HG03039 (cell line): ENCODE results near the gene STX18.
"Not testable (repeated sequence)": the region's sequence is repeated elsewhere in the genome, so short reads cannot be mapped to it uniquely, and the experiment has no call there.

ENCODE experiments used
- ATAC-seq: cut with Tn5 transposase; IDR thresholded peaks from one replicate; pipeline ENCODE4 v1.9.1; 2021; ENCODE audit warnings: mild to moderate bottlenecking, moderate library complexity; ENCODE audit not compliant: unreplicated experiment

STX18 gene

GRCh38 chr4:4541661-4542570 lies at the start of gene STX18:
Gene STX18 (minus strand): TSS chr4:4542048. CDS start chr4:4541964, 84 bp downstream.
- peak; percentile 80 for ATAC-seq

DNA sequence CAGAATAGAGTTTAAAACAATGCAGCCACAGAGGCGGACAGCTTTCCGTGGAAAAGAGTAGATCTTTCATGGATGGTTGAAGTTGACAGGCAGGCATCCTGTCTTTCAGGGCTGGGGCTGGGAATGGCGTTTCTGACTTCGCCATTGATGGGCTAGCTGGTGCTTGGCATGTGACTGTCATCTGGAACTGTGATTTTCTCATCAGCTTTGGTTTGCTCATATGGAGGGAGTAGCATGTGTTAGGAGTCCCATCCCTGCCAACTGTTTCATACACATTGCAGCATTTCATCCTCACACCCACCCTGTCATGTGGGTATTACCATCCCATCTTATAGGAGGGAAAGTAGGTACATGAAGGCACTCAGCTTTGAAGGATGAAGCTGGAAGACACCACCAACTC lies 49.2 kb upstream of the STX18 start:
- no peak for ATAC-seq

DNA sequence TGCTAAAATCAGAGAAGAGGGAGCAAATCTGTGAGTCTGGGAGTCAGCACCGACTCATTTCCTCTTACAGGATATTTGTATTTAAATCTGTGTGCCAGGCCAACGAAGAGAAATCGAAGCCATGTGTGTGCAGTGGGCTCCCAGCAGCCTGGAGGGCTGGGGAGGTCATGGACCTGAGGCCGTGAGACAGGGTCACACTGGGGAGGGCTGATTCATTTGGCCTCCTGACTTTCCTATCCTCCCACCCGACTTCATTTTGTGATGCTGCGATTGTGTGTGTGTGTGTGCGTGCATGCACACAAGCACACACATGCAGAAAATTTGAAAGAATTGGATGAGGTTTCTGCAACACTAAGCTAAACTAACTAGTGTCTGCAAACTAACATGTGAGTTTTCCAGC lies 48.7 kb upstream of the STX18 start:
- ATAC-seq: no peak

- no peak for ATAC-seq
These were observed 43.3 kb upstream of the STX18 start for GRCh38 chr4:4585012-4585670.

DNA sequence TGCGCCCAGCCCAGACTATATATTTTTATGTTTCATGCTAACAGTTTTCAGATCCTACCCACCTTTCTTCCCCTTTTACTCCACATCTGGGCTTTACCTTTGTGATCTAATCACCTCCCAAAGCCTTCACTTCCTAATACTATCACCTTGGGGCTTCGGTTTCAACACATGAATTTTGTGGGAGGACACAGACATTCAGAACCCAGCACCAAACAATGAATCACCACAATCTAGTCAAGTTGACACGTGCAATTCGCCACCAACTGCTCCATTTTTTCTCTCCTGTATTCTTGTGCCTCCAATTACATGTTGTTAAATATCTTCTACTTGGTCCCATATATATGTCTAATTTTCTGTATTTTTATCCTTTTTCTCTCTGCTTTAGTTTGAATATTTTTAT lies 41.8 kb upstream of the STX18 start:
- no peak for ATAC-seq

DNA sequence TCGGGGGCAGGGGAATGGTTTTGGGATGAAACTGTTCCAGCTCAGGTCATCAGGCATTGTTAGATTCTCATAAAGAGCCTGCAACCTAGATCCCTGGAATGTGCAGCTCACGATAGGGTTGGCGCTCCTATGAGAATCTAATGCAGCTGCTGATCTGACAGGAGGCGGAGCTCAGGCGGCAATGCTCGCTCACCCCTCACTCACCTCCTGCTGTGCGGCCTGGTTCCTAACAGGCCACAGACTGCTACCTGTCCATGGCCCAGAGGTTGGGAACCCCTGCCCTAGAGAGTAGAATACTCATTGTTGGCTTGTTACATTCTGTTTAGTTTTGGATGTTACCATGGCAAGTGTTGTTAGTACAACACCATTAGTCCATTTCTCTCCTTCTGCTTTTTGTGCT lies 40.8 kb upstream of the STX18 start:
- no peak for ATAC-seq

DNA sequence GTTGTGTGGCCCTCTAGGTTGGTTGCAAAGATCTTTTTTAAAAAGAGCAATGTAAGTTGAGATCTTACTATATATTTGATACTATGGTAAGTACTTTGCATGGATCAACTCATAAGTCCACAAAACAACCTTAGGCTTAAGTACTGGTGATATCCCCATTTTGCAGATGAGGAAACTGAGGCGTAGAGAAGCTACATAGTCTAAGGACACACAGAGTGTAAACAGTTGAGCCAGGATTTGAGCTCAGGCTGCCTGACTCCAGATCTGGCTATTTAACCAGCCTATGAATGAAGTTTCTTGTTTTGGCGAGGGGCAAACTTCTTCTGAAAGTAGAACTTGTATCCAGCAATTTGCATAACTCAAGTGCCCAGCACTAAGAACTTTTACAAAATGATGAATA lies 38.6 kb upstream of the STX18 start:
- no peak for ATAC-seq

DNA sequence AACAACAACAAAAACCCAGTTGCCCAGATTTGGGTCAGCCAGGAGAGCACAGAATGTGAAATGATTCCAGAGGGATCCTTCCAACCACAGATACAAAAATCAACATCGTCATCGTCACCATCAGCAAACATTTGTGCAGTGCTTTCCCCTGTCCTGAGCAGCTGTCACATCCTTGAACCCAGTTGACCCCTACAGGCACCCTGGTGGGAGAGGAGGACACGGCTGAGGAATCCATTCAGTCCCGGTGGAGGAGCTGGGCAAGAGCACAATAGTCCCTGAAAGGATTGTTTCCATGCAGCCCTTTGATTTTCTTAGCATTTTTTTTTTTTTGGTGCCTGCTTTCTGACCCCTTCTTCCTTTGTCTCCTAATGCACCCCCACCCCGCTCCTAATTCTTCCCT lies 37.1 kb upstream of the STX18 start:
- ATAC-seq: no peak

DNA sequence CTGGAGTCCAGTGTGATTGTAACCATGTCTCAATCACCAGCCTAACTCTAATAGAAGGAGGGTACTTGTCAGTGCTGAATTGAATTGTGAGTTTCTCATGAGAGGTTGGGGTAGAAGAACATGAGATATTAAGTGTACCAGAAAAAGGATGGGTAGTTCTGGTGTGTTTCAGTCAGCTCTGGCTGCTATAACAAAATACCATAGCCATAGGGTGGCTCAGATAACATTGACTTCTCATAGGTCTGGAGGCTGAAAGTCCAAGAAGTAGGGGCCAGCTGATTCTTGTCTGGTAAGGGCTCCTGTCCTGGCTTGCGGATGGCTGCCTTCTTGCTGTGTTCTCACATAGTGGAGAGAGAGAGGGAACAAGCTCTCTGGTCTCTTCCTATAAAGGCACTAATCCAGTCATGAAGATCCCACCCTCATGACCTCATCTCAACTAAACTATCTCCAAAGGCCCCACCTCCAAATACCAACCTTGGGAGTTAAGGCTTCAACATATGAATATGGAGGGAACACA lies 35.6 kb upstream of the STX18 start:
- no peak for ATAC-seq

- ATAC-seq: peak; percentile 82
These were observed 33.7 kb upstream of the STX18 start for GRCh38 chr4:4575284-4576211.

- no peak for ATAC-seq
These were observed 32.9 kb upstream of the STX18 start for GRCh38 chr4:4574792-4575191.

GRCh38 chr4:4574052-4574451 lies 32.2 kb upstream of the STX18 start:
- ATAC-seq: no peak

- ATAC-seq: no peak
These were observed 31.0 kb upstream of the STX18 start for GRCh38 chr4:4572821-4573220.

- ATAC-seq: not testable (repeated sequence)
These were observed 28.0 kb upstream of the STX18 start for GRCh38 chr4:4569861-4570260.

DNA sequence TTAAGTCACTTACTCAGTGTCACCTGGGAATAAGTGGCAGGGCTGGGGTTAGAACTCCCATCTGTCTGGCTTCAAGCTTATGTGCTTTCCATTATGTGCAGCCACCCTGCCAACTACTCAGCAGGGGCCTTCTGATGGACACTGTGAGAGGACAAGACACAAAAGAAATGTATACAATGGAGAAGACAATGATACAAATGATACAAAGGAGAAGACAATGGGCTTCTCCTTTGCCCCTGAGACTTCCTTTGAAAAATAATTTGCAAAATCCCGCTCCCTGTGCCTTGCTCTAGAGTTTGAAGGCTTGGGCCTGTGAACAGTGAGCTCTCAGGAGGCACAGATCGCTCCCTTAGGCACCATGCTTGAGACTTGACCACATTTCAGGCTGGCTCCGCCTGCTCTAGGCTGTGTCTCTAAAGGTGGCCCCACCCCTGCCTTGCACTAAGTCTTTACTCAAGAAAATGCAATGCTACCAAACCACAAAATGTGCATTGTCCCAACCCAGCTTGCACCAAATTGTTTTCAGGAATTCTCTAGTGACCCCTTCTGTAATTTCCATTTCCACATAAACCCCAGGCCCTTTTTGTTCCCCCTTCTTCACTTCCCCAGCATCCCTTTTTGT lies 27.1 kb upstream of the STX18 start:
- no peak for ATAC-seq

DNA sequence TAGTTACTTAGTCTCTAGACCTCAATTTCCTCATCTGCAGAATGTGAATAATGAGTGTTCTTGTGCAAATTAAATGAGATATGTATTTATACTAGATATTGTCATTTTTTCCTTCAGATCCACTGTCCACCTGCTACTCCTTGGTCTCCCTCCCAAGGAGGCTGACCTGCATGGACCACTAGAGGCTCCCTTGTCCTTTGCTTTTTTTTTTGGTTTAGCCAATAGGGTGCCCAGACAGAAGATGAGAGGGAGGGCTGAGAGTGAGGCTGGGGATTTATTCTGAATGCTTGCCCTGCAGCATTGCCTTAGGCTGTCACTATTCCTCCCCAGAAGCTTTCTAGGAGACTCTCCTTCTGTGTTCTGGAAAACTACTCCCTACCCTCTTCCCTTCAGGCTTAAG lies 24.5 kb upstream of the STX18 start:
- ATAC-seq: not testable (repeated sequence)

DNA sequence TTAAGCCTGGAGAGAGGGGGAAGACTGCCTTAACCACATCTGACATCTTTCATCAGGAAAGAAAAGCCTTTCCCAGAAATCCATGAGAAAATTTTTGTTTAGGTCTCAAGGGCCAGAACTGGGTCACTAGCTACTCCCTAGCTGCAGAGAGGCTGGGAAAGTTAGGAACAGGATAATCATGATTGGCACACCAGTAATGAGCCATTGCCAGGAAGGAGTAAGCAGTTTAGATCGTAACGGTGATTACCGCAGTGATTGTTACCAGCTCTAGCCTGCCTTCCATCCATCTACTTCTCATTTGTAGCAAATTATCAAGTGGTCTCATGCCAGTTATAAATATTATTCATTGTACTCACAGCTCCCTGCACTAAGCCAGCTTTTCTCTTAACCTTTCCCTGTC lies 22.7 kb upstream of the STX18 start:
- ATAC-seq: no peak

GRCh38 chr4:4560642-4561041 lies 18.8 kb upstream of the STX18 start:
- no peak for ATAC-seq

DNA sequence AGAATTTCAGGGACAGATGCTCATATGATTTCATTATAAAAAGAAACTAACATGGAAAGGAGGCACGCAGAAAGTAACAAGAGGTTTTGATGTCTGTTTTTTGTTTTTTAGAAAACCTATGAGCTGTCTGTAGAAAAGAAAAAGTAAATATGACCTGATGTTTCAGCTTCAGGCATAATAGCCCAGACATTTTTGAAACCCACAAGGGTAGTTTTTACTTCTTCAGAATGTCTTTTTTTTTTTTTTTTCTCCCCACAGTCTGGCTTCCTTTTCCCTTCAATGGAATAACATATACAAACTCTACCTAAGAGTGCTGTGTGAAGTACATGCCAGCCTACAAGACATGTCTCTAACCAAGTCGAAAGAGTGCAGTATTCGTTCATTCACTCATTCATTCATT lies 18.3 kb upstream of the STX18 start:
- ATAC-seq: no peak

DNA sequence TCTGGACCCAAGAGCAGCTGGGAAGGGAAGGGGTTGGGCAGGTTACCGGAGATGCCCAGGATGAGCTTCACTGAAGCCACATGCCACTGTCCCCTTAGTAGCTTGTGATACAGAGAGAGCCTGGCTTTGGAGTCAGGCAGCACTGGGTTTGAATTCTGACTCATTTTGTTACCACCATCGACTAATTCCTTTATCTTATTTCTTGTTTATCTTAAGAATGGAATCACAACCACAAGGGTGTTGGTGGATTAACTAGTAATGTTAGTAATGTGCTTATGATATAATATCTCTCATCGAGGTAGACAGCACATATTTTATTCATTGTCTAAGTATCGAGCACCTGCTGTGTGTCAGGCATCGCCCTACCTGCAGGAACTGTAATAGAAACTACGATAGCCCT lies 17.7 kb upstream of the STX18 start:
- no peak for ATAC-seq

DNA sequence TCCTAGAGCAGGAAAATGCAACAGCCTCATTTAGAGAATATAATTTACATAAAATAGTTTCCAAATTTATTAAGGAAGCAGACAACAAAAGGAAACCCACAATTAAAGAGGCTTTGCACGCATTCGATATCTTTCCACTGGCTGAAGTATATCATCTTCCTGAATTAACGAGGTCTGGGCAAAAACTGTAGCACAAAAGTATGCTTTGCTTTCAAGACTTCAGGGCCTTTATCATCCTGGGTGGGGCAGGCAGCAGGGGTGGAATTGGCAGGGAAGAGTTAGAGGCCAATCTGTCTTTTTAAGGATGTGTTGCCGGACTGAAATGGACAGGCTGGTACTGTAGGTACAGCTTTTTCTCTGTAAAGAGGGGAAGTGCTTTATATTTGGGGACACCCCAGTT lies 17.0 kb upstream of the STX18 start:
- ATAC-seq: no peak
